Panc1 (cell line): ENCODE data around the gene CARM1.

Experiments
- POLR2AphosphoS5 ChIP-seq: IDR thresholded peaks from 2 replicates; pipeline ENCODE4 v1.6.1; 2012; ENCODE audit warnings: mild to moderate bottlenecking, low read depth, low read length, moderate library complexity
- REST ChIP-seq, 2 experiments: IDR thresholded peaks; 2 replicates each; pipeline ENCODE4 v1.6.1; 2011 to 2012; ENCODE audit warnings: low read depth in 2 of 2, control low read depth in 1 of 2, low read length in 1 of 2, mild to moderate bottlenecking in 1 of 2, moderate library complexity in 1 of 2; ENCODE audit not compliant: insufficient read depth in 1 of 2
- TCF7L2 ChIP-seq: IDR thresholded peaks from 2 replicates; pipeline ENCODE4 v1.6.1; 2011; ENCODE audit warnings: mild to moderate bottlenecking, low read depth, low read length, inconsistent platforms
- TF ChIP-seq, protein P1 (sequence below): fragments of 450-650 bp; IDR thresholded peaks from 2 replicates; pipeline ENCODE4 v1.5.1; 2017; ENCODE audit warnings: mild to moderate bottlenecking

DNA sequence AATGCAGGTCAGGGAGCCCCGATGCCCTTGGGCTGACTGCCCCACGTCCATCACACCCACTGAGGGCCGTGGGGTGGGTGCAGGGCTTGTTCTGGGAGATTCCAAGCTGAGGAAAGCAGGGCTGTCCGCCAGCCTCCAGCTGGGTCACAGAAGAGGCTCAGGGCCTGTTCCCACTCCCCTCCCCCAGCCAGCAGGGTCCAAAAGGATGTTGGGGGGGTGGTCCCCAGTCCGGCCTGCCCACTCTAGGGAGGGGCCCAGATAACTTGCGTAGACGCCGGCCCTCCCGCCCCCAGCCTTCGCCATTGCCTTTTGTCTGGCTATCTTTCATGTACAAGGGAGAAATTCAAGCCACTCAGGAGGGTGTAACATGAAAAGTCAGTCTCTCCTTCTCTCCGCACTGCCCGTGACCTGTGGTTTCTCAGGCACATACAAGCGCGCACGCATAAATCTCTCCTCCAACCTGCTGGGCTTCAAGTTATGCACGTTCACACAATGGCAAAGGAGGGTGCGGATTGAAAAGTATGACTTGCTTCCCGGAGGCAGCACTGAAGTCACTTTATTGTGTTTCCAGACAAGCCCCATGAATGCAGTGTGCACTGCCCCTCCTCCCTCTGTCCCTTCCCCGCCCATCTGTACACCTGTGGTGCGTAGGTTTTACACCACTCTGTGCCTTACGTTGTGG lies 20.2 kb downstream of the CARM1 start:
- TF ChIP-seq, protein P1, sequence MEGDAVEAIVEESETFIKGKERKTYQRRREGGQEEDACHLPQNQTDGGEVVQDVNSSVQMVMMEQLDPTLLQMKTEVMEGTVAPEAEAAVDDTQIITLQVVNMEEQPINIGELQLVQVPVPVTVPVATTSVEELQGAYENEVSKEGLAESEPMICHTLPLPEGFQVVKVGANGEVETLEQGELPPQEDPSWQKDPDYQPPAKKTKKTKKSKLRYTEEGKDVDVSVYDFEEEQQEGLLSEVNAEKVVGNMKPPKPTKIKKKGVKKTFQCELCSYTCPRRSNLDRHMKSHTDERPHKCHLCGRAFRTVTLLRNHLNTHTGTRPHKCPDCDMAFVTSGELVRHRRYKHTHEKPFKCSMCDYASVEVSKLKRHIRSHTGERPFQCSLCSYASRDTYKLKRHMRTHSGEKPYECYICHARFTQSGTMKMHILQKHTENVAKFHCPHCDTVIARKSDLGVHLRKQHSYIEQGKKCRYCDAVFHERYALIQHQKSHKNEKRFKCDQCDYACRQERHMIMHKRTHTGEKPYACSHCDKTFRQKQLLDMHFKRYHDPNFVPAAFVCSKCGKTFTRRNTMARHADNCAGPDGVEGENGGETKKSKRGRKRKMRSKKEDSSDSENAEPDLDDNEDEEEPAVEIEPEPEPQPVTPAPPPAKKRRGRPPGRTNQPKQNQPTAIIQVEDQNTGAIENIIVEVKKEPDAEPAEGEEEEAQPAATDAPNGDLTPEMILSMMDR = no peak
- TF ChIP-seq POLR2AphosphoS5 (no peak), REST (IDR thresholded peaks at IDR 0.05; ENCODE audit: insufficient read depth in 1 of 2, low read depth in 2 of 2, low read length in 1 of 2) (no peak), TCF7L2 (no peak)
